Measurements from ENCODE around the gene TTLL3.

The TTLL3 gene

DNA sequence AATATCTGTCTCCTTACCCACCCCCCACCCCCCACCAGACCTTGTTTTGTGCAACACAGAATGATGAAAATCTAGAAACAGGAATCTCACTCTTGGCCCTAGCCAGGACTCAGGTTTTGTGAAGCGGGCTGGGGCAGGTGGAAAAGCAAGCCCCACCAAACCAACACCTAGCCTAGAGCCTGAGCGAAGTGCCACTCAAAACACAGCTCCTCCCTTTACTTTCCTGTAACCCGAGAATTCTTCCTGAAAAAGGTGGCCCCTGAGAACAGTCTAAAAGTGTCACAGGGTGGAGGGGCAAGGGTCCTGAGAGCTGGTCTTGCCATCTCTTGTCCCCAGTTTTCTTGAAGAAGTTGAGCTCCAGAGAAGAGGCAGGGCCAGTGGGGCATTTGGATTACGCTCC lies 51.1 kb downstream of the TTLL3 start:
- Histone ChIP-seq H3K9me2 (replicated peaks; ENCODE audit: insufficient read depth, low read length) (no peaks in the 10 kb centered on the region), H2AFZ (ENCODE audit: low read depth, low read length, severe bottlenecking) (no peak overlapping the region), H4K20me1 (ENCODE audit: low read depth, low read length) (no peaks in the 10 kb centered on the region), H3K9me3 (ENCODE audit: insufficient read depth, low read length) (no peaks in the 10 kb centered on the region), H3K36me3 (ENCODE audit: low read length) (no peaks in the 10 kb centered on the region), H3K4me3 (ENCODE audit: insufficient read depth, low read length, poor library complexity, severe bottlenecking) (no peak overlapping the region), H3K9ac (ENCODE audit: low read length) (no peak overlapping the region), H3K27me3 (ENCODE audit: low read length) (no peaks in the 10 kb centered on the region), H3K79me2 (ENCODE audit: insufficient read depth, low read length) (no peaks in the 10 kb centered on the region), H3K4me2 (ENCODE audit: low read depth, low read length, poor library complexity, severe bottlenecking) (no peak overlapping the region), H3K27ac (ENCODE audit: low read depth, low read length) (no peak overlapping the region), H3F3A (ENCODE audit: insufficient read depth) (no peaks in the 10 kb centered on the region)
- TF ChIP-seq, protein P1, sequence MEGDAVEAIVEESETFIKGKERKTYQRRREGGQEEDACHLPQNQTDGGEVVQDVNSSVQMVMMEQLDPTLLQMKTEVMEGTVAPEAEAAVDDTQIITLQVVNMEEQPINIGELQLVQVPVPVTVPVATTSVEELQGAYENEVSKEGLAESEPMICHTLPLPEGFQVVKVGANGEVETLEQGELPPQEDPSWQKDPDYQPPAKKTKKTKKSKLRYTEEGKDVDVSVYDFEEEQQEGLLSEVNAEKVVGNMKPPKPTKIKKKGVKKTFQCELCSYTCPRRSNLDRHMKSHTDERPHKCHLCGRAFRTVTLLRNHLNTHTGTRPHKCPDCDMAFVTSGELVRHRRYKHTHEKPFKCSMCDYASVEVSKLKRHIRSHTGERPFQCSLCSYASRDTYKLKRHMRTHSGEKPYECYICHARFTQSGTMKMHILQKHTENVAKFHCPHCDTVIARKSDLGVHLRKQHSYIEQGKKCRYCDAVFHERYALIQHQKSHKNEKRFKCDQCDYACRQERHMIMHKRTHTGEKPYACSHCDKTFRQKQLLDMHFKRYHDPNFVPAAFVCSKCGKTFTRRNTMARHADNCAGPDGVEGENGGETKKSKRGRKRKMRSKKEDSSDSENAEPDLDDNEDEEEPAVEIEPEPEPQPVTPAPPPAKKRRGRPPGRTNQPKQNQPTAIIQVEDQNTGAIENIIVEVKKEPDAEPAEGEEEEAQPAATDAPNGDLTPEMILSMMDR (IDR thresholded peaks at IDR 0.05; ENCODE audit: insufficient read depth, low read length, poor library complexity, severe bottlenecking): no peak
- no peak for TF ChIP-seq EZH2phosphoT487 (conservative IDR thresholded peaks at IDR 0.05; ENCODE audit: low read length)

DNA sequence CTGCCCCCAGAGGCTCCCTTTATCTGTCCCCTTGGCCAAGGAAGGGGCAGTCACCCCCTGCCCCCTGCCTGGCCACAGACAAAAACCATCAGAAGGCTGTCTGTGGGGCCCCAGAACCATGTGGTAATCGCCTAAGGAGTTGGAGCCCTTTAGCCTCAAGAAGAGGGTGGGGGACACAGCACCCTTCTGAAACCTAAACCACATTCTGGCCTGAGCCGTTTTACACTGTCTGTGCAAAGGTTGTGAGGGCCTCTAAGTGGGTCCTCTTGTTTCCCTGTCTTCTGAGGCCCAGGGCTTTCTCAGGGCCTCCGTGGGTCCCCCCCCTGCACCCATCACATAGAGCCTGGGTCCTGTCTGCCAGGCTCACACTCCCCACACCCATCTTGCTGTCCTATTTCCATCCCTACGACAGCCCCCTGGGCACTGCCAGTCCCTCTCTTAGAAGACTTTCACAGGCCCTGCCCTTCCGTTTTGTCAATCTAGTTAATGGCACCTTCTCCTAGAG lies 51.6 kb downstream of the TTLL3 start:
- Histone ChIP-seq H3F3A (ENCODE audit: insufficient read depth) (no peaks in the 10 kb centered on the region), H3K9me2 (replicated peaks; ENCODE audit: insufficient read depth, low read length) (no peaks in the 10 kb centered on the region), H3K27ac (ENCODE audit: low read depth, low read length) (no peak overlapping the region), H3K9me3 (ENCODE audit: insufficient read depth, low read length) (no peaks in the 10 kb centered on the region), H3K4me3 (ENCODE audit: insufficient read depth, low read length, poor library complexity, severe bottlenecking) (no peak overlapping the region), H4K20me1 (ENCODE audit: low read depth, low read length) (no peaks in the 10 kb centered on the region), H3K4me2 (ENCODE audit: low read depth, low read length, poor library complexity, severe bottlenecking) (no peak overlapping the region), H3K79me2 (ENCODE audit: insufficient read depth, low read length) (no peaks in the 10 kb centered on the region), H3K36me3 (ENCODE audit: low read length) (no peaks in the 10 kb centered on the region), H3K9ac (ENCODE audit: low read length) (no peak overlapping the region), H3K27me3 (ENCODE audit: low read length) (no peaks in the 10 kb centered on the region), H2AFZ (ENCODE audit: low read depth, low read length, severe bottlenecking) (no peak overlapping the region)
- TF ChIP-seq EZH2phosphoT487 (conservative IDR thresholded peaks at IDR 0.05; ENCODE audit: low read length): no peak
- TF ChIP-seq, protein P1 (IDR thresholded peaks at IDR 0.05; ENCODE audit: insufficient read depth, low read length, poor library complexity, severe bottlenecking): no peak

- no peaks in the 10 kb centered on the region for H3K27me3 ChIP-seq (ENCODE audit: low read length)
- no peaks in the 10 kb centered on the region for H3K36me3 ChIP-seq (ENCODE audit: low read length)
- H2AFZ ChIP-seq (ENCODE audit: low read depth, low read length, severe bottlenecking): peak overlapping the region; percentile 41
- no peaks in the 10 kb centered on the region for H3K9me3 ChIP-seq (ENCODE audit: insufficient read depth, low read length)
- no peaks in the 10 kb centered on the region for H3F3A ChIP-seq (ENCODE audit: insufficient read depth)
- no peaks in the 10 kb centered on the region for H3K9me2 ChIP-seq (replicated peaks; ENCODE audit: insufficient read depth, low read length)
- H4K20me1 ChIP-seq (ENCODE audit: low read depth, low read length): no peaks in the 10 kb centered on the region
- no peak overlapping the region for H3K4me2 ChIP-seq (ENCODE audit: low read depth, low read length, poor library complexity, severe bottlenecking)
- no peak overlapping the region for H3K9ac ChIP-seq (ENCODE audit: low read length)
- no peaks in the 10 kb centered on the region for H3K79me2 ChIP-seq (ENCODE audit: insufficient read depth, low read length)
- H3K27ac ChIP-seq (ENCODE audit: low read depth, low read length): no peak overlapping the region
- TF ChIP-seq EZH2phosphoT487 (conservative IDR thresholded peaks at IDR 0.05; ENCODE audit: low read length): no peak
- TF ChIP-seq, protein P1 (IDR thresholded peaks at IDR 0.05; ENCODE audit: insufficient read depth, low read length, poor library complexity, severe bottlenecking): no peak
- H3K4me3 ChIP-seq (ENCODE audit: insufficient read depth, low read length, poor library complexity, severe bottlenecking): no peak overlapping the region
Measured at GRCh38 chr3:9862391-9863057, 52.5 kb downstream of the TTLL3 start.

All from SU-DHL-6 (cell line).